Measurements from ENCODE around the gene LMO3. TPM values are rescaled to one million over a fixed set of nuclear protein-coding genes. Genes with fewer than 3 reads are reported as not detected.

Gene LMO3
- total RNA-seq, 4 donors from 2014 or later, result 49.1 to 174 (median 111) TPM

DNA sequence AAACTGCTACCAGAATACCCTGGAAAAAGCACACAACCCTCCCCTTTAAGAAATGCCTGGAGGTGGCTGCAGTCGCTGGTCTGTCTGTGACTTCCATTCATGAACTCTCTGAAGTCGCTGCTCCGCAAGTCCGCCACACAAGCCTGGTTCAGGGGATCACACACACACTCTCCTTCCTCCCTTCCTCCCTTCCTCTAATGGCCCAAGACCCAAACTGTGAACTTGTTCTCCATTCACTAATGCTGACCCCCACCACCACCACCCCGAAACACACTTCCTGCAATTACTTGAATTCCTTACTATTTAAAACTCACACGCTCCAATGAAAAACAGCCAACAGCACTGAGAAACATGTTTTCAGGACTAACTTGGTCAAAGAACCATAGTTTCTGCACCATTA lies 1.0 kb upstream of the LMO3 start:
- no peaks in the 10 kb centered on the region for H3K27me3 ChIP-seq
- no peaks in the 10 kb centered on the region for H3K36me3 ChIP-seq
- H3K9me3 ChIP-seq, result no peaks in the 10 kb centered on the region
- peaks cover 0 to 43% (median 0%) of the 10 kb centered on the region in 3 donors for H3K4me1 ChIP-seq
- peak overlapping the region; percentile 61 to 77 for H3K4me3 ChIP-seq
- H3K27ac ChIP-seq, result peak overlapping the region; percentile 83 to 89 (median 87)
- no peak for ATAC-seq
- TF ChIP-seq POLR2A (IDR thresholded peaks at IDR 0.05) (no peak), POLR2AphosphoS5 (IDR thresholded peaks at IDR 0.05) (no peak), EP300 (IDR thresholded peaks at IDR 0.05) (no peak)
- TF ChIP-seq, protein P1, sequence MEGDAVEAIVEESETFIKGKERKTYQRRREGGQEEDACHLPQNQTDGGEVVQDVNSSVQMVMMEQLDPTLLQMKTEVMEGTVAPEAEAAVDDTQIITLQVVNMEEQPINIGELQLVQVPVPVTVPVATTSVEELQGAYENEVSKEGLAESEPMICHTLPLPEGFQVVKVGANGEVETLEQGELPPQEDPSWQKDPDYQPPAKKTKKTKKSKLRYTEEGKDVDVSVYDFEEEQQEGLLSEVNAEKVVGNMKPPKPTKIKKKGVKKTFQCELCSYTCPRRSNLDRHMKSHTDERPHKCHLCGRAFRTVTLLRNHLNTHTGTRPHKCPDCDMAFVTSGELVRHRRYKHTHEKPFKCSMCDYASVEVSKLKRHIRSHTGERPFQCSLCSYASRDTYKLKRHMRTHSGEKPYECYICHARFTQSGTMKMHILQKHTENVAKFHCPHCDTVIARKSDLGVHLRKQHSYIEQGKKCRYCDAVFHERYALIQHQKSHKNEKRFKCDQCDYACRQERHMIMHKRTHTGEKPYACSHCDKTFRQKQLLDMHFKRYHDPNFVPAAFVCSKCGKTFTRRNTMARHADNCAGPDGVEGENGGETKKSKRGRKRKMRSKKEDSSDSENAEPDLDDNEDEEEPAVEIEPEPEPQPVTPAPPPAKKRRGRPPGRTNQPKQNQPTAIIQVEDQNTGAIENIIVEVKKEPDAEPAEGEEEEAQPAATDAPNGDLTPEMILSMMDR (IDR thresholded peaks at IDR 0.05), result no peak
- WGBS, 2 donors (ENCODE audit: low coverage in 1 of 2), result 32% methylated on average over 6 of the region's 6 CpGs

DNA sequence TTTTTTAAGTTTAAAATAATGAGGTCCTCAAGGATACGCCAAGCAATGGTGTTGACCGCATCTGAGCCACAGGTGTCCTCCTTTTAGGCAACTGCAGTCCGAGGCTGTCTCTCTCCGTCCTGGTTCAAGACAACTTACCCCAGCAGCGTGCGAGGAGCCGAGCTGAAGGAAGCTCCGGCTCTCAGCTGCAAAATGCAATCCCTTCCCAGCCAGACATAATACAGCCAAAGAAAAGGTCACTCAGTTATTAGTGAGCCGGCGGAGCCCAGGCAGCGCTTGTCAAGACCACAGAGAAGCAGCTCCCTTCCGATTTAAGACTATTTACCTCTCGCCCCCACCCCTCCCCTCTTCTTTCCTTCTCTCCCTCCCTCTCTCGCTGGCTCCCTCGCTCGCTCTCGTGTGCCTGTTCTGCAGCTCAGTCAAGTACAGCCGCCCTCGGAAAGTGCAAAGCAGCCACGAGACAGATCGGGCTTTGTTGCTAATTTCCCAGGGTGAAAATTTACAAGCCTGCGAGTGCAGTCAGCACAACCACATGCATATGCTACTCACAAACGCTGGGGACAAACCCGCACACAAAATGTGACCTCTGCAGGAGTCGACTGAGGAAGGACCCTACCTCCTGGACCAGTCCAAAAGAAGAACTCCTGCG lies 363 bp upstream of the LMO3 start:
- WGBS, 2 donors (ENCODE audit: low coverage in 1 of 2), result 1 to 2% methylated on average over 14 to 18 of the region's 26 CpGs
- Histone ChIP-seq H3K27ac (peak overlapping the region; percentile 83 to 89 (median 87)), H3K27me3 (no peaks in the 10 kb centered on the region), H3K36me3 (no peaks in the 10 kb centered on the region), H3K4me1 (peaks cover 0 to 43% (median 0%) of the 10 kb centered on the region in 3 donors), H3K9me3 (no peaks in the 10 kb centered on the region), H3K4me3 (peak overlapping the region; percentile 61 to 77)
- TF ChIP-seq, protein P1 (IDR thresholded peaks at IDR 0.05), result peak in 1 of 4 experiments; percentile 7
- TF ChIP-seq EP300 (IDR thresholded peaks at IDR 0.05), result no peak
- no peak for TF ChIP-seq POLR2A (IDR thresholded peaks at IDR 0.05)
- peak; percentile 46 for ATAC-seq

DNA sequence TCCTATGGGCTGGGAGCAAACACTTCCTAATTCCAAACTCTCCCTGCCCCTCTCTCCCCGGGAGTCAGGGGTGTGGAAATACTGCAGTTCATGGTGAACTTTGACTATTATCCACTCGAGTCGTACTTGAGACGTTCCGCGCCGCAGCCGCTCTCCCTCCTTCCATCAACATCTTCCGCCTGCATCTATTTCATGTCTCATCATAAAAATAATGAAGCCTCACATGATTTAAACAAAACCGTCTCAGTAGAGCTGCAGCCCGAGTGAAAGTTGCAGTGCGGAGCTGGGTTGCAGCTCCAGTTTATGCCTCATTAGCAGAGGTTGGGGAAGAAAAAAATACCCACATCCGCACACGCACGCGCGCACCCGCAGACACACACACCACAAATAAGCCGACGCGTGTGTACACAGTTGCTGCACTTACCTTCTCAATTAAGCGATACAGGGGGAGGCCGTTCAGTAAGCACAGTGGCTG lies 283 bp downstream of the LMO3 start:
- H3K36me3 ChIP-seq, result no peaks in the 10 kb centered on the region
- no peaks in the 10 kb centered on the region for H3K27me3 ChIP-seq
- ATAC-seq, result peak; percentile 26
- H3K9me3 ChIP-seq, result no peaks in the 10 kb centered on the region
- no peak for TF ChIP-seq POLR2A (IDR thresholded peaks at IDR 0.05)
- TF ChIP-seq POLR2AphosphoS5 (IDR thresholded peaks at IDR 0.05), result no peak
- TF ChIP-seq EP300 (IDR thresholded peaks at IDR 0.05), result no peak
- TF ChIP-seq, protein P1 (IDR thresholded peaks at IDR 0.05), result no peak
- peak overlapping the region; percentile 83 to 89 (median 87) for H3K27ac ChIP-seq
- H3K4me1 ChIP-seq, result peaks cover 0 to 41% (median 0%) of the 10 kb centered on the region in 3 donors
- WGBS, 2 donors (ENCODE audit: low coverage in 1 of 2), result 0% methylated on average over 5 to 21 of the region's 23 CpGs
- peak overlapping the region; percentile 61 to 77 for H3K4me3 ChIP-seq

DNA sequence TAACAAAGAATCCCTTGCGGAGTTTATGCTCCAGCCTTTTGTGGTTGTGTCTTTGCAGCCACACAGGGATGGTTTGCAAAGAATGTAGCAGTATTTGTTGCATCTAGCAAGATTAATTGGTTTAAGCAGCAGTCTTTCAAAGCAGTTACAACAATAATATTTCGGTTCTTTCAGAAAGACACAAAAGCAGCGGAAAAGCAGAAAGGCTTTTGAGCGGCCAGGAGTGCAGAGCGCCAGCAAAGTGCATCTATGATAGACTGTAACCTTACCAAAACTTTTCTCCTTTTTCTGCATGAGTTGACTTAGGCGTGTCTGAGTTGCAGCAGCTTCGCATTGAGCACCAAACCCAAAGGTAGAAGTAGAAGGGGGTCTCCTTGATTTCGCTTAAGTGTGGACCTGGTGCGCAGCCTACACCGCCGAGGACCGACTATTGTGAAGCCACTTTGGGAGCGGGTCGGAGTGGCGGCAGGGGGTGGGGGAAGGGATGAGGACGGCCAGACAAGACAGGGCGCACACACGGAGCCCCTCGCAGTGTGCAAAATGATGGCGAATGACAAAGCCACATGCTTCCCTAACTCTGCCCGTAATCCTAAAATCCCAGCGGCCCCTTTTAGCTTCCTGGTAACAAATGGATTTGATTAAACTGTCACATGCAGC lies 1.2 kb downstream of the LMO3 start:
- ATAC-seq, result peak; percentile 13
- peaks cover 0 to 37% (median 0%) of the 10 kb centered on the region in 3 donors for H3K4me1 ChIP-seq
- peak overlapping the region; percentile 83 to 89 (median 87) for H3K27ac ChIP-seq
- no peaks in the 10 kb centered on the region for H3K9me3 ChIP-seq
- TF ChIP-seq POLR2AphosphoS5 (IDR thresholded peaks at IDR 0.05), result no peak
- TF ChIP-seq, protein P1 (IDR thresholded peaks at IDR 0.05), result no peak
- TF ChIP-seq POLR2A (IDR thresholded peaks at IDR 0.05), result no peak
- TF ChIP-seq EP300 (IDR thresholded peaks at IDR 0.05), result no peak
- H3K27me3 ChIP-seq, result no peaks in the 10 kb centered on the region
- H3K36me3 ChIP-seq, result no peaks in the 10 kb centered on the region
- WGBS, 2 donors (ENCODE audit: low coverage in 1 of 2), result 18 to 37% methylated on average over 7 to 15 of the region's 22 CpGs
- peak overlapping the region; percentile 61 to 77 for H3K4me3 ChIP-seq
